Midbrain (tissue), 1 donor: ENCODE measurements around the gene PDE4B.
"Not testable (repeated sequence)": the region's sequence is repeated elsewhere in the genome, so short reads cannot be mapped to it uniquely, and the experiment has no call there.

Experiments used
- DNase-seq: peaks from one replicate; lab custom pipeline; 2025; lab: John Stamatoyannopoulos, UW

PDE4B gene

DNA sequence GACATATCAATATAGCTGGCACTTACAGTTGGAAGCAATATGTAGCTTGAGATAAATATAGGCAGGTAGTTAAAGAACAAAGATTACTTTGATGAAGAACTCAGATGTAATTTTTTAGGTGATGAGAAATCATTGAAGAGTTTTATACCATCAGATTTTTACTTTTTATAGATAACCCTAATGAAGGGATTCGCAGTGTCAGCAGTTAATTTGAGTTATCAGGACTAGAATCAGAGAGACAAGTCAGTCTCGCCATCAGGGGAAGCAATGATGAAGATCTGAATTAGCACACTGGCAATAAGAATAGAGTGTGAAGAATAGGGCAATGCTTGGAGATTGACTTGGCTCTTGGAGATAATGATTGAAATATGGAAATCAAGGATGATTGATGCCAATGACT, 342.5 kb downstream of the PDE4B start:
- DNase-seq, result no peak

DNA sequence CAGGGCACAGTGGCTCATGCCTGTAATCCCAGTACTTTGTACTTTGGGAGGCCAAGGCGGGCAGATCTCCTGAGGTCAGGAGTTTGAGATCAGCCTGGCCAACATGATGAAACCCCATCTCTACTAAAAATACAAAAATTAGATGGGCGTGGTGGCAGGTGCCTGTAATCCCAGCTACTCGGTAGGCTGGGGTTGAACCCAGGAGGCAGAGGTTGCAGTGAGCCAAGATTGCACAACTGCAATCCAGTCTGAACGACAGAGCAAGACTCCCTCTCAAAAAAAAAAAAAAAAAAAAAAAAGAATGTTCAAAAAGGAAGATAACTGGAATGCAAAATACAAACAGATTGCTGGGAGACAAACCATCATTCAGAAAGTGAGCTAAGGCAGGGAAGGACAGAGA, 343.7 kb downstream of the PDE4B start:
- DNase-seq, result not testable (repeated sequence)

DNA sequence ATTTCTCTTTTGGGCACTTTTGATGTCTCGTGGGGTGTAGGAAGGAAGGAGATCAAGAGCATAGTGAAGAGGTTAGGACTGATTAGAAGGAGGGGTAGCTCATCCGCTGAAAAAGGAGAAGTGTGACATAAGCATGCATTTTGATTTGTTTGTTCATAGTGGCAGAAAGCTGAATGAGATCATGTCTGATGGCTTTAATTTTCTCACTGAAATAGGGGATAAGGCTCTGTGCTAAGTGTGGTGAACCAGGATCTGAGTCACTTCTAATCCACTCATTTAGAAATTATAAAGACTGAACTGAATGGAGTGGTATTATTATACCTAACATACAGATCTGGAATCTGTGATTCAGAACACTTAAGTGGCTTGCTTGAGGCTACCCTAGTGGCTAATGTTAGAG, 344.5 kb downstream of the PDE4B start:
- DNase-seq, result no peak

DNA sequence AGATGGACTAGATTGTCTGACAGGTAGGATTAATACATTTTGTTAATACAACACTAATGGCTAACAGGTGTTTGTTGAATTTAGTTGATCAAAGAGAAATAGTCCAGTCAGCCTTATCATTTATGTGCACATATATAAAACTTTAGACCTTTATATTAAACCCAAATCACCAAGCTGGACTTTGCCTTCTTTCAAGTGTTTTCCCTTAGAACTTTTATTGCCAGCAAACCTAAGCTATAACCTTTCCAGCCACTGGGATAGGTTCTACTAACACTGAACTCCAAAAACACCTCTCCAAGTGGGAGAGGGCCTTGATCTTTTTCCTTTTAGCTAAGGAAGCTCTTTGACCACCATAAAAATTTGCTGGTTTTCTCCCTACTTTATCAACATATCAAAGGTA, 345.9 kb downstream of the PDE4B start:
- DNase-seq, result no peak

DNA sequence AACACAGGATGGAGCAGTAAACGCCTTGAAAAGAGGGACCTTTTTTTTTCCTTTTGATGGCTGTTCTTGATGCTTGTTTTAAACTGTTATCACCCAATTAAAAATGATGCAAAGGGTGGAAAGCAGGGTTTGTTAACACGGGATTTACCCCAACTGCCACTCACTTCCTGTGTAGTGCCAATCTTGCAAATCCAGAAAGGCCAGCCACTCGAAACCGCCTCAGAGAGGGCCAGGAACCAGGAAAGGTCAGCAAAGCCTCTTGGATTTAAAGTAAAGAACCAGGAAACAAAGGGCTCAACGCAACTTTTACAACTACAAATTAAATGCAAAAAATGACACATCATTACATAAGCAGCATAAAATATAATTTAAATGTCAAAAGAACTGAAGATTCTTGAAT, 347.4 kb downstream of the PDE4B start:
- no peak for DNase-seq

DNA sequence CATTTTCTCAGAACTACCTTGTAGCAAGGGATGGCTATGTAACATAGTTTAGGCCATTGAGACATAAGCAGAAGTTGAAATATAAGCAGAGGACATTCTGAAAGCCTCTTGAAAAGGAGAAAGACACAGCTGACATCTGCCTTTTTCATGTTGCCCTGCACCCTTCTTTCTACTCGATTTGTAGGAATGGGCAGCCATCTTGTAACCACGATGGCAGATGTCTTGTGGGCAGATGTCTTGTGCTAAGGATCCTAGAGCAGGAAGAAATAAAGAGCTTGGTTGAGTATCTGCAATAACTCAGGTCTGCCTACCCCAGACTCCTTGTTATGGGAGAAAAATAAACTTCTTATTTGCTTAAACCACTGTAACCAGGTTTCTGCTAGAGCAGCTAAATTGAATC, 351.0 kb downstream of the PDE4B start:
- no peak for DNase-seq

DNA sequence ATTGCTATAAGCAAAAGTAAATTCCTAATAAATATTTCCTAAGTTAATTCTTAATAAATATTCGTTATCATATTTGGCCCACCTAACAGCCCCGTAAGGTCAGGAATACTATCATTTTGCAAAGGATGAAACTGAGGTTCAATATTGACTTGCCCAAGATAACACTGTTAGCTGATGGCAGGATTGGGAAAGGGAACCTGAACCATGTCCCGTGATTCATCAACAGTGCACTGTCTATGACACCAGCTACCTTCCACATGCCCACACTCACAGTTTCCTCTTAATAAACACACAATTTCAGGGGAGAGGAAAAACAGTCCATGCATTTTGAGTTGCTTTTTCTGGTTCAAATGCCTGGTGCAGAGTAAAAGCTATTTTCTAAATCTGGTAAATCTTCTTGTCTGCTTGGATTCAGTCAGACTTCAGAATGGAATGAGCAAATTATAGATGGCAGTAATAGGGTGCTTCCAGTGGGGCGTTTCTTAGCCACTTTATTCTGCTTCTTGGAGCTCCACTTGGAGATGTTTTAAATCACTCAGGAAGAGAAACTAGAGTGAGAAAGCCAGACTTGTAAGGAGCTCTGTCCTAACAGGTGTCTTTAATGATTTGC, 354.6 kb downstream of the PDE4B start:
- DNase-seq, result no peak

DNA sequence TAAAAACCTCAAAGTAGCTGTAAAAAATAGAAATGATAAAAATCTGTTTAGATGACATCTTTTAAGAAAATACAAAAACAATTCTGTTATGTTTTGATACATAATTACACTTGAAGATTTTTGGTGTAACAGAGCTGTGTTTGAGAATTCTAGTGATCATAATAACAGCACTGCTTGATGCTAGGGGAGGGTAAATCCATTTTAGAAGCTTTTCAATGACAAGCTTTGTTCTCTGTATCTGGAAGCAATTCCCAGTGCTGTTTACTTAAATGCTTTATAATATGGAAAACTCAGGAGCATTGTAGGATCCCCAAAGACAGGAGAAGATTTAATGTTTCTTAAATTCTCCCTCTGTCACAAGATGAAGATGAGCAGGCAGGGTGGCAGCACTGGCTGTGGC, 359.3 kb downstream of the PDE4B start:
- DNase-seq, result no peak

DNA sequence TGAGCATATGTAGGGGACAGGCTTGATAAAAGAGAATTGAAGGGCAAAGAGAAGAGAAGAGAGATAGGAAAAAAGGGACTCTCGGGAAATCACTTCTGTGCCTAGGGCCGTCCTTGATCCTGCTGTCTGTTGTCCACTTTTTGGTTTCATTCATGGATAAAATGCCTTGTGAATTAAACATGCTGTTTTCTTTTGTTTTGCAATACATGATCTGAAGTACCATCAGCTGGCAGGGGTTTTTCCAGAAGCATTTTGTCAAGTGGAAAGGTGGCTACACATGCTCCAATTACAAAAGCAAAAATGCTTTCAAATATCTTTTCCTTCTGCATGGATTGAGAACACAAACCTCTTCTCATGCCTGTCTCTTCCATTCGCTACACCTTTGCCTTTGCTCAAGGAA, 361.7 kb downstream of the PDE4B start:
- no peak for DNase-seq

DNA sequence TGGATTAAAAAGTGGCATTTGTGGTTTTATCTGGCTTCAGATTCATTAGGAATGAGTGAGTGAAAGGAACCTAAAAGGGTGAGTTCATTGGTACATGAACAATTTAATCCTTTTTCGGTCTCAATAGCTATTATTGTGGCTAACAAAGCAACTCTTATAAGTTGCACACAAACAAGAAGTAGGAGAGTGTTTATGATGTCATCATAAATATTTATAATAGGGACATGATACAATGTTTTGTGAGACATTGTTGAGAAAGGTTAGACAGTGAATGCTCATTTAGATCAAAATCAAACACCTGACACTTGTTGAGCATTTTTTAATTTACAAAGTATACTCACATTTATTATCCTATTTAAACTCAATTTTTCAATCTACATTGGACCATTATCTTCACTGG, 363.4 kb downstream of the PDE4B start:
- peak; percentile 57 for DNase-seq

DNA sequence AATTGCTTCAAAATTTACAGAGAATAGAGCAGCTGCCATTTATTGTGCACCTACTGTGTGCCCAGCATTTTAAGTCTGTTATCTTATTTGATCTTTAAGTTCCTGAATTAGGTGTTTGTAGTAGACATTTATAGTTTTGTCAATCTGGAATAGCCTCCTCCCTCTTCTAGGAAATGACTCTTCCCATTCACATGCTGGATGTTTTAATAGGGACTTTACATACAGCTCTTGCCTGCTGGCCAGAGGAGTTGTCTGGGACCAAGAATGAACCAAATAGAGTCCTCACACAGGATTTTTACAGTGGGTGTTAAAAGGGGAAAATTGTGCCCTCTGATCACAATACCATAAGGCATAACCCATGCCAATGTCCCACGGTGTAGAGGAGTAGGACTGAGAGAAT, 367.1 kb downstream of the PDE4B start:
- DNase-seq, result no peak

DNA sequence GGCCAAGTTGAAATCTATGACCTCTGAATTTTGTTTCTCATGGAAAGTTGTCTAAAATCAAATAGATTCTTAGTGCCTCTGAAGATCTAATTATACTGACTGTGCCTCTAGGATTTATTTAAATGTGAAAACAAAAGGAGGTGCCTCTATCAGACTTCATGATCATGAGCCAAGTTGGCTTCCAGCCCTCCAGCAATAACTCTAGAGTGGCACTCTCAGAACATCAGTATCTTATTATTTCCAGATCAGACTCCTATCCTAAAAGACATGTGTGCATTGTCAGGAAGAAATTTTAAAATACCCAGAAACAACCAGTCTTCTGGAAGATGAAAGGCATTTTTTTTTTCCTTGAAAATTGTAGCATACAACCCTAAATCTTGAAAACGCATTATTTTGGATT, 368.0 kb downstream of the PDE4B start:
- DNase-seq, result no peak

DNA sequence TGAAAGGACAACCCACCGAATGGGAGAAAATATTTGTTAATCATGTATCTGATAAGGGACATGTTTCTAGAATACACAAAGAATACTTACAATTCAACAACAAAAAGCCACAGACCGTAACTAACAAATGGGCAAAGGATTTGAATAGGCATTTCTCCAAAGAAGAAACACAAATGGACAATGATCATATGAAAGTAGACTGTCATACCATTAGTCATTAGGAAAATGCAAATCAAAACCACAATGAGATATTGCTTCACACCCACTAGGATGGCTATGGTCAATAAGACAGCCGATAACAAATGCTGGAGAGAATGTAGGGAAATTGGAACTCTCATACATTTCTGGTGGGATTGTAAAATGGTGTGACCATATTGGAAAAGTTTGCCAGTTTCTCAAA, 374.1 kb downstream of the PDE4B start:
- no peak for DNase-seq

DNA sequence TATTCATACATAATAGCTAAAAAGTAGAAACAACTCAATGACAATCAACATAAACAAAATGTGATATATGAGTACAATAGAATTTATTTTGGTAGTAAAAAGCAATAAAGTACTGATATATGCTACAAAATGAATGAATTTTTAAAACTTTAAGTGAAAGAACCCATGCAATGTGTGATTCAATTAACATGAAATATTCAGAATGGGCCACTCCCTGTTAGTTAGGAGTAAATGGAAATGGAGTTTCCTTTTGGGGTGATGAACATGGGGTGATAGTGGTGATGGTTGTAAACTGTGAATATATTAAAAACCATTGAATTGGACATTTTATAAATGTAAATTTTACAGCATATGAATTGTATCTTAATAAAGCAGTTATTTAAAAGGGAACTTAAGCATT, 374.6 kb downstream of the PDE4B start:
- DNase-seq, result no peak

DNA sequence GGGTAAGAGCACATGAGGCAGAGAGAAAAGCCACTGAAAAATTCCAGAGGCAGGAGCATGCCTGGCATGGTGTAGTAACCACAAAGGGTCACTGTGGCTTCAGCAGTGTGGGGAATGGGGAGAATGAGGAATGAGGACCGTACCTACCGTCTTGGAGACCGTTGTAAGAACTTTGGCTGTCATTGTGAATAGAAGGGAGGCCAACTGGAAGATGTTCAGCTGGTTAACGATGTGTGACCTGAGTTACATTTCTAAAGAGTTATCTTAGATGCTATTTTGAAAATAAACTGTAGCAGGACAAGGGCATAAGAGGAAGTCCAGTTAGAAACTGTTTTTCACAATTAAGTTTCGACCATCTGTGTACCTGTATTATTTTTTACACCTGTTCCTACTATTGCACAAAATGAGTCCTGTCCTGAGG, 375.8 kb downstream of the PDE4B start:
- DNase-seq, result no peak

DNA sequence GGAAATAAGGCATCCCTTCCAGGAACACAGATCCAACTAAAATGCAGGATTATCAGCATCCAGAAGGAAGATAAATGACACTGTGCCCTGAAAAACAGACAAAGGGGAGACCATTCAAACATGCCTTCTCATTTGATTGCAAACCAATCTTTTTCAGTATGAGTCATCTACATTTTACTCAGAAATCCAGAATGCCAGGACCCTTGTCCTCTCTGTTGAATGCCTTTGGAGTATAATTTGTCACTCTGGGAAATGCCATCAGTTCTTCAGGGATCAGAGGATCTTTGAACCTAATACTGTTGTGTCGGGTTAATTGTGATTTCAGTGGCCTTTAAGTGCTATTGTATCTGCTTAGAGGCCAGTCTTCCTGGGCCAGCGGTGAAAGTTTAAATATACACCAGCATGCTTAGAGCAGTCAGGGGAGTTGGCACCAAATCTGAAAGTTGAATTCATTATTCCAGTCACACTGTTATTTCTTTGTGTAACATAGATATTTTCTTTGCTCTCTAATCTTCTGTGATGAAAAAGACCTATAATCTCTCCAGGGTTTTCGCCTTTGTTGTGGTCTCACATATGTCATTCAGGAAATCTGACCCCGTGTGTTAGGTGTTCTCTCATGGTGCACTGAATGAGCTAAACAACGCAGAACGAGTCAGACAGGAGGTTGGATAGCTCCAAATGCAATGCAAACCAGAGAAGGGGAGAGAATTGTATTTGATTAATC, 376.4 kb downstream of the PDE4B start:
- DNase-seq, result no peak

DNA sequence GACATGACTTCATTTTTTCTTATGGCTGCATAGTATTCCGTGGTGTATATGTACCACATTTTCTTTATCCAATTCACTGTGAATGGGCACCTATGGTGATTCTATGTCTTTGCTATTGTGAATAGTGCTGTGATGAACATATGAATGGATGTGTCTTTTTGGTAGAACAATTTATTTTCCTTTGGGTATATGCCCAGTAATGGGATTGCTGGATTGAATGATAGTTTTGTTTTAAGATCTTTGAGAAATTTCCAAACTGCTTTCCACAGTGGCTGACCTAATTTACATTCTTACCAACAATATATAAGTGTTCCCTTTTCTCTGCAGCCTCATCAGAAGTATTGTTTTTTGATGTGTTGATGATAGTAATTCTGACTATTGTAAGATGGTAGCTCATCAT, 379.6 kb downstream of the PDE4B start:
- peak; percentile 50 for DNase-seq

DNA sequence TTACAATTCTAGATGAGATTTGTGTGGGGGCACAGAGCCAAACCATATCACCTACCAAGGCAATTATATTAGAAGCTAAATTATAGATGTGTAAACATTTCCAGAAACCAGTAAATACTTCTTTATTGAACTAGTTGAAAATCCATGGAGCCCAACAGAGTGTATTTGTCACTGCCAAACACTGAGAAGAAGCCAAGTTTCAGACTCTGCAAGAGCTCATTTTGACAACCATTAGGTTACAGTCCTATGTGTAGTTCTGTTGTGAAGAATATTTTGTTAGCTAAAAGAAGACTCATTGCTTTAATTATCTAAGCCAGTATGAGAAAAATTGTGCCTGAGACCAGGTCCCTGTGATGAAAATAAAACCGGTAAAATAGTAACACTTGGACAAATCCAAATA, 382.4 kb downstream of the PDE4B start:
- DNase-seq, result no peak

DNA sequence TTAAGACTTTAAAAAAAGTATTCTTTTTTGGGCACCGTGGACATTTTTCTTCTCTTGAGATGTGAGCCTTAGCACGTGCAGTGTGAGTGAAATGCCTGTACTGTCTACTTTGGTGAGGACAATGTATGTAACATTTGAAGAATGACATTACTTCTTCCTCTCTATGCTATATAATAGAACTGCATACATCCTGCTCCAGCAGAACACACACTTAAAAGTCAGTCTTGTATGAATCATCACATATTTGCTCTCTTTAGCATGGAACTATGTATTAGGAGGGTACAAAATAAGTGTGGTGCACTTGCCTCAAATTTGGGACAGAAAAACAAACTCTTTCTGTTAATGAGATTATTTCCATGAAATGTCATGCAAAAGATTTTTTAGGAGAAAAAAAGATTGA, 382.9 kb downstream of the PDE4B start:
- no peak for DNase-seq

DNA sequence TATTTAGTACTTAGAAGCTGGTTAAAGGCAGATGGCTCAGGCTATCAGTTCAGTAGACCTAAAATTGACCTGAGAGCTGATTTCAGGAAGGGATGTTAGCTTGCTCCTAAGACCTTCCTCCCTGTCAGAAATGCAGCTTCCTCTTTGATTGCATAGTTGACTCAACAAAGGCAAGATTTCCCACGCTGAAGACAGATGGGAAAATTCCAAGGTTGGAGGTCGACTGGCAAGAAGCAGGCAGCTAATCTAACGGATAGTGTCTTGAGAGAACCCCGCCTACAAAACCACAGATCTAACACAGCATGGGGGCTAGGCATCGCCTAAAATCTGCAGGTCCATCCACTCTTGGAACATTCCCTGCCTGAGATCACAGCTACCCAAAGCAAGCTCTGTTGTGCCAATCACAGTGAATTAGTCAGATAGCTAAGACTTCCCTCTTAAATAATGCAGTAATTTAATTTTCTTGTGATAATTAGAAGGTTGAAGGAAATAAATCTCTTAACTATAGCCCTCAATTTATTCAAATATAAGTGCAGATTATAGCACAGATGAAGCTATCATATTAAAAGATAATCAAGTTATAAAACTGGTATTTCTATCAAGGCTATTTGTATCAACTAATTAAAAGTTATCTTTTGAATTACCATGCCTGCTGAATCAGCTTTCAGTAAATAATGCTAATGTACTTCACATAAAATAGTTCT, 383.5 kb downstream of the PDE4B start:
- DNase-seq, result no peak

DNA sequence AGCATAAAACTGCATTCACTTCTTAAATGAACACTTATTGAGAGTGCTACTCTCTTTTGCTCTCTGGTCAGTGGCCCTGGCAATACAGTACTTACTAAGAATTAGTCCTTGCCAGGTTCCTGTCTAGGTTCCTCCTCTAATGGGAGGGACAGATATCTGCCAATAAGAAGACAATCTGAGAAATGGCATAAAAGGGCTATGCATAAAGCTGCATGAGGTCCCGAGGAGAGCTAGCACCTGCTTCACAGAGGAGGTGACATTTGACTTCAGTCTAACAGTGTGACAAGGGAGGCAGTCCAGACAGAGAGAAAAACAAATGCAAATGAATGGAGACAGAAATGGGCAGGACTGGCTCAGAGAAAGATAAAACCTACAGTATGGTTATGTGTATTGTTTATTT, 384.1 kb downstream of the PDE4B start:
- DNase-seq, result no peak

DNA sequence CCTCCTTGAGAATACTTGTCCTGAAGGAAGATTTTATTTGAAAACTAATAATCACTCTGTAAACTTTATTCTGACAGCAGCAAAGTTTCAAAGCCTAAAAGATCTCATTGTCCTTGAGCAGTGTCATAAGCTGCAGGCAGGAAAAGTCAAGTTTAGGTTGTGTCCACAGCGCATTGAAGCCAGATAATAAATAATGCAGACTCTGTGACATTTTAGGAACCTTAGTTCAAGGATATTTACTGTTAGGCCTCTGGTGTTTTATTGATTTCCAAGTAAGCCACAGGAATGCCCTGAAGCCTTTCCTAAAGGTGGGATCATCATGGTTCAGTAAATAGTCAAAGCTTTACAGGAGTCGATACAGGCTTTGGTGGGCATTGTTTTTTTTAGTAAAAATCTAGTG, 384.8 kb downstream of the PDE4B start:
- no peak for DNase-seq

DNA sequence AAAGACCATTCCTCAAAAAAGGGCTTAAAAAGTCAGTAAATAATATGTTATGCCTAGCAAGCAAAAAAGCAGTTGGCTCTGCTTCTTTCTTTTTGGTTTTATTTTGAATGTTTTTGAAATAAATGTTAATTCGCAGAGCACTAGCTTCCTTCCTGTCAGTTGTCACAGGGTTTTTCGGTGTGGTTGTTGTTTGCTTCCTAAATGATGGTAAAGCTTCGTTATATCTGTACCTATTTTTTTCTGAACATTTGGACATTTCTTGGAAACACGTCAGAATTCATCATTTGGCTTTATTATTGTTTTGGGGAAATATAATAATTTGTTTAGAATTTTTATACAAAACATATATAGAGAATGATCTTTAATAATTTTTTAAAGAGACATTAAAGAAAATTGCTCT, 389.3 kb downstream of the PDE4B start:
- no peak for DNase-seq
